Measurements from ENCODE around the gene SUMO1. TPM values are rescaled to one million over a fixed set of nuclear protein-coding genes. Genes with fewer than 3 reads are reported as not detected.

SUMO1 gene
- total and polyA plus RNA-seq, 2 of the 8 experiments (the other 6 are each of a cell fraction or from before 2014, with no cell fraction given), result 108 to 238 TPM

DNA sequence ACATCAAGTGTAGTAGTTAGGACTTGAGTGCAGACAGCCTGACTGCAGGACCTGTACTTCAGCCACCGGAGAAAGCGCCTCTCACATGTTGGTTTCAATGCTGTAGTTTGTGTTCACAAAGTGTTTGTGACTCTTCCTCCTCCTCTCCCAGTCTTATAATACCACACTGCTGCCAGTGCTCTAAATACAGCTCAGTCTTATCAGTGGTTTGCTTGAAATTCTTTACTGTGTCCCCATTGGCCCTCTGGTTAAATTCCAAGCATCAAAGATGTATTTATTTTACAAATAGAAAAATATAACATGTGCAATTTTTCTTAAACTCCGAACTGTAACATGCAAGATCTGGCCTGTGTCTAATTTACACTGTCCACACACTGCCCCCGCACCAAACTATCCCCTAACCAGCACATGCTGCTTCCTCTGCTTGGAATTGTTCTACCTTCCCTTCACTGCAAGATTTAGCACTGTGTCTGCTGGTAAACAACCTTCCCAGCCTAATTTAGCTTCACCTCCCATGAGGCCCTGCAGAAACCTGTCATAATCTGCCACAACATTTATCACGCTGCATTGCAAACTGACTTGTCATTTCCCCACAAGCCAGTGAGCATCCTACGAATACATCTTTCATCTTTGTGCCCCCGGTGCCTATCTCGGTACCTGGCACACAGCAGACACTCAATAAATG is 77.1 kb downstream of the SUMO1 start:
- Histone ChIP-seq H3K4me3 (ENCODE audit: extremely low read depth in 1 of 4, insufficient read depth in 2 of 4, low read depth in 3 of 4, low read length in 4 of 4) (no peak overlapping the region), H4K8ac (ENCODE audit: extremely low read depth, insufficient read depth, low read length) (no peak overlapping the region), H3K4me2 (ENCODE audit: insufficient read depth in 1 of 2, low read depth in 2 of 2, low read length in 2 of 2) (no peak overlapping the region), H3K79me2 (ENCODE audit: control insufficient read depth in 1 of 2, insufficient read depth in 2 of 2, low read length in 2 of 2) (no peaks in the 10 kb centered on the region), H4K20me1 (replicated peaks in 1 of 2; ENCODE audit: control insufficient read depth in 1 of 2, insufficient read depth in 2 of 2, low read length in 2 of 2) (no peaks in the 10 kb centered on the region), H3K27ac (ENCODE audit: low read depth, low read length) (no peak overlapping the region), H3K79me1 (ENCODE audit: low read depth, low read length) (no peaks in the 10 kb centered on the region), H2AFZ (ENCODE audit: low read length) (no peak overlapping the region), H2BK20ac (ENCODE audit: low read length) (no peak overlapping the region), H2BK15ac (ENCODE audit: low read length) (no peak overlapping the region), H3K18ac (ENCODE audit: extremely low read depth, low read length) (no peak overlapping the region), H3K27me3 (replicated peaks in 1 of 4; ENCODE audit: control insufficient read depth in 3 of 4, extremely low read depth in 1 of 4, insufficient read depth in 3 of 4, low read length in 3 of 4) (no peaks in the 10 kb centered on the region), H2BK120ac (replicated peaks; ENCODE audit: low read depth, low read length) (no peak overlapping the region), H3K9me3 (ENCODE audit: insufficient read depth in 2 of 2, low read depth in 1 of 2, low read length in 1 of 2) (no peaks in the 10 kb centered on the region), H2BK5ac (ENCODE audit: low read depth, low read length) (no peak overlapping the region), H4K5ac (ENCODE audit: insufficient read length, low read depth, low read length) (no peak overlapping the region), H3K23ac (ENCODE audit: insufficient read length) (no peak overlapping the region), H3K56ac (replicated peaks; ENCODE audit: insufficient read length, low read depth, low read length) (no peak overlapping the region), H2AK5ac (ENCODE audit: low read depth, low read length) (no peak overlapping the region), H3K23me2 (ENCODE audit: low read depth, low read length) (no peaks in the 10 kb centered on the region), H3K36me3 (ENCODE audit: control insufficient read depth in 2 of 4, insufficient read depth in 4 of 4, low read length in 3 of 4) (no peaks in the 10 kb centered on the region), H3K4ac (replicated peaks; ENCODE audit: insufficient read length, low read depth, low read length) (no peak overlapping the region), H4K91ac (replicated peaks; ENCODE audit: insufficient read length, low read length) (no peak overlapping the region), H3K4me1 (replicated peaks in 1 of 4; ENCODE audit: control insufficient read depth in 3 of 4, insufficient read depth in 4 of 4, low read length in 3 of 4) (no peaks in the 10 kb centered on the region), H3K9ac (replicated peaks in 1 of 4; ENCODE audit: extremely low read depth in 1 of 4, low read depth in 3 of 4, low read length in 3 of 4) (no peak overlapping the region), H3K14ac (ENCODE audit: insufficient read length) (no peak overlapping the region), H2BK12ac (ENCODE audit: low read depth, low read length) (no peak overlapping the region)
- POLR2A ChIA-PET (ENCODE audit: partially characterized antibody), result no interaction called here
- TF ChIP-seq SUZ12 (IDR thresholded peaks at IDR 0.05; ENCODE audit: low read length) (no peak), EGR1 (IDR thresholded peaks at IDR 0.05; ENCODE audit: borderline replicate concordance, low read depth, low read length) (no peak), CHD2 (IDR thresholded peaks at IDR 0.05; ENCODE audit: low read length) (no peak), HDAC2 (IDR thresholded peaks at IDR 0.05; ENCODE audit: borderline replicate concordance in 1 of 2, low read depth in 2 of 2, low read length in 2 of 2) (no peak), RFX5 (IDR thresholded peaks at IDR 0.05; ENCODE audit: borderline replicate concordance, low read depth, low read length) (no peak), RBBP5 (IDR thresholded peaks at IDR 0.05; ENCODE audit: borderline replicate concordance, low read depth, low read length) (no peak), KDM4A (IDR thresholded peaks at IDR 0.05; ENCODE audit: low read depth, low read length, severe bottlenecking) (no peak), MAFK (IDR thresholded peaks at IDR 0.05; ENCODE audit: low read depth, low read length) (no peak), SRF (IDR thresholded peaks at IDR 0.05; ENCODE audit: low read depth, low read length) (no peak), ZNF274 (IDR thresholded peaks at IDR 0.05; ENCODE audit: borderline replicate concordance, extremely low read depth, low read length) (no peak)
- TF ChIP-seq, protein P1, sequence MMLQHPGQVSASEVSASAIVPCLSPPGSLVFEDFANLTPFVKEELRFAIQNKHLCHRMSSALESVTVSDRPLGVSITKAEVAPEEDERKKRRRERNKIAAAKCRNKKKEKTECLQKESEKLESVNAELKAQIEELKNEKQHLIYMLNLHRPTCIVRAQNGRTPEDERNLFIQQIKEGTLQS (IDR thresholded peaks at IDR 0.05; ENCODE audit: insufficient read depth, low read depth, low read length), result no peak
- no peak for DNase-seq (ENCODE audit: low read depth in 1 of 2, low spot score in 2 of 2)
- no peak for FAIRE-seq
- CTCF ChIA-PET (ENCODE audit: partially characterized antibody), result interaction anchor here (0.6 to 1.3 kb wide), 2 partner anchors 14 to 1113 kb away, joined by 3 to 5 read pairs; no protein-coding TSS in a partner anchor
- 89% methylated on average over 8 of the region's 8 CpGs; no CpG with 5 or more reads in 1 of the 2 experiments for WGBS, 2 experiments (ENCODE audit: extremely low coverage in 1 of 2, insufficient coverage in 1 of 2, insufficient read length in 1 of 2, insufficient replicate concordance in 2 of 2, low coverage in 1 of 2, low lambda C conversion rate in 2 of 2, missing lambda C conversion rate in 1 of 2)
